Measurements from ENCODE around the gene MUSTN1. TPM values are rescaled to one million over a fixed set of nuclear protein-coding genes. Genes with fewer than 3 reads are reported as not detected.

MUSTN1 gene
- total and polyA plus RNA-seq, 2 of the 13 experiments (the other 11 are each of a cell fraction or from before 2014, with no cell fraction given) = 0.84 to 1.4 TPM

GRCh38 chr3:52827866-52828376 is 6.9 kb downstream of the MUSTN1 start (continued):
- TF ChIP-seq ZNF292 (CRISPR knock-in tag; IDR thresholded peaks at IDR 0.05; ENCODE audit: borderline replicate concordance, low read depth) = peak; percentile 21; the same call in 1 of the 2 replicates
- TF ChIP-seq ZNF331 (CRISPR knock-in tag; IDR thresholded peaks at IDR 0.05) = 0 out of 2 replicates have a peak, but pooled peaks have one; percentile 13
- TF ChIP-seq MTA1 (CRISPR knock-in tag; IDR thresholded peaks at IDR 0.05; ENCODE audit: borderline replicate concordance) = peak; percentile 42; the same call in 1 of the 2 replicates
- TF ChIP-seq POLR2A (IDR thresholded peaks at IDR 0.05; ENCODE audit: insufficient read depth in 1 of 2, low read depth in 2 of 2, low read length in 2 of 2) = peak in 1 of 2 experiments; percentile 47; a peak in 1 of 4 replicates
- TF ChIP-seq, protein P1, sequence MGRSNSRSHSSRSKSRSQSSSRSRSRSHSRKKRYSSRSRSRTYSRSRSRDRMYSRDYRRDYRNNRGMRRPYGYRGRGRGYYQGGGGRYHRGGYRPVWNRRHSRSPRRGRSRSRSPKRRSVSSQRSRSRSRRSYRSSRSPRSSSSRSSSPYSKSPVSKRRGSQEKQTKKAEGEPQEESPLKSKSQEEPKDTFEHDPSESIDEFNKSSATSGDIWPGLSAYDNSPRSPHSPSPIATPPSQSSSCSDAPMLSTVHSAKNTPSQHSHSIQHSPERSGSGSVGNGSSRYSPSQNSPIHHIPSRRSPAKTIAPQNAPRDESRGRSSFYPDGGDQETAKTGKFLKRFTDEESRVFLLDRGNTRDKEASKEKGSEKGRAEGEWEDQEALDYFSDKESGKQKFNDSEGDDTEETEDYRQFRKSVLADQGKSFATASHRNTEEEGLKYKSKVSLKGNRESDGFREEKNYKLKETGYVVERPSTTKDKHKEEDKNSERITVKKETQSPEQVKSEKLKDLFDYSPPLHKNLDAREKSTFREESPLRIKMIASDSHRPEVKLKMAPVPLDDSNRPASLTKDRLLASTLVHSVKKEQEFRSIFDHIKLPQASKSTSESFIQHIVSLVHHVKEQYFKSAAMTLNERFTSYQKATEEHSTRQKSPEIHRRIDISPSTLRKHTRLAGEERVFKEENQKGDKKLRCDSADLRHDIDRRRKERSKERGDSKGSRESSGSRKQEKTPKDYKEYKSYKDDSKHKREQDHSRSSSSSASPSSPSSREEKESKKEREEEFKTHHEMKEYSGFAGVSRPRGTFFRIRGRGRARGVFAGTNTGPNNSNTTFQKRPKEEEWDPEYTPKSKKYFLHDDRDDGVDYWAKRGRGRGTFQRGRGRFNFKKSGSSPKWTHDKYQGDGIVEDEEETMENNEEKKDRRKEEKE (IDR thresholded peaks at IDR 0.05) = no peak
- TF ChIP-seq HNRNPL (IDR thresholded peaks at IDR 0.05; ENCODE audit: low read depth, low read length) = peak; percentile 93; the same call in 1 of the 2 replicates
- peak; percentile 37; the same call in 1 of the 2 replicates for TF ChIP-seq PPARG (CRISPR knock-in tag; conservative IDR thresholded peaks at IDR 0.05)
- TF ChIP-seq MAX (IDR thresholded peaks at IDR 0.05) = peak; percentile 35; the same call in 1 of the 2 replicates
- TF ChIP-seq, protein P2, sequence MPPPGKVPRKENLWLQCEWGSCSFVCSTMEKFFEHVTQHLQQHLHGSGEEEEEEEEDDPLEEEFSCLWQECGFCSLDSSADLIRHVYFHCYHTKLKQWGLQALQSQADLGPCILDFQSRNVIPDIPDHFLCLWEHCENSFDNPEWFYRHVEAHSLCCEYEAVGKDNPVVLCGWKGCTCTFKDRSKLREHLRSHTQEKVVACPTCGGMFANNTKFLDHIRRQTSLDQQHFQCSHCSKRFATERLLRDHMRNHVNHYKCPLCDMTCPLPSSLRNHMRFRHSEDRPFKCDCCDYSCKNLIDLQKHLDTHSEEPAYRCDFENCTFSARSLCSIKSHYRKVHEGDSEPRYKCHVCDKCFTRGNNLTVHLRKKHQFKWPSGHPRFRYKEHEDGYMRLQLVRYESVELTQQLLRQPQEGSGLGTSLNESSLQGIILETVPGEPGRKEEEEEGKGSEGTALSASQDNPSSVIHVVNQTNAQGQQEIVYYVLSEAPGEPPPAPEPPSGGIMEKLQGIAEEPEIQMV (CRISPR knock-in tag; IDR thresholded peaks at IDR 0.05; ENCODE audit: low read depth) = no peak
- peak; percentile 39; the same call in 1 of the 2 replicates for TF ChIP-seq FOXP4 (CRISPR knock-in tag; IDR thresholded peaks at IDR 0.05)
- TF ChIP-seq PAXIP1 (CRISPR knock-in tag; conservative IDR thresholded peaks at IDR 0.05) = peak; percentile 39; the same call in 1 of the 2 replicates
- TF ChIP-seq MIXL1 (CRISPR knock-in tag; IDR thresholded peaks at IDR 0.05) = 0 out of 2 replicates have a peak, but pooled peaks have one; percentile 18
- peak; percentile 29; the same call in 1 of the 2 replicates for TF ChIP-seq THAP11 (CRISPR knock-in tag; IDR thresholded peaks at IDR 0.05)
- peak; percentile 58 for TF ChIP-seq STAG1 (CRISPR knock-in tag; IDR thresholded peaks at IDR 0.05)
